VCaP (cell line): ENCODE results near the gene PYY.
A peak's percentile ranks its signal among the peaks of the same experiment; 100 is the strongest.

Experiments
- H3K27ac ChIP-seq: fragments of 450-650 bp; 2 replicates; pipeline ENCODE4 v1.5.1; 2017
- CTCF ChIP-seq: fragments of 450-650 bp; conservative IDR thresholded peaks from 2 replicates; pipeline ENCODE4 v1.5.1; 2017; ENCODE audit warnings: mild to moderate bottlenecking, moderate library complexity

The PYY gene

GRCh38 chr17:43984521-43984920, 30.8 kb upstream of the PYY start:
- H3K27ac ChIP-seq: no peak overlapping the region; the same call in 1 of the 2 replicates
- TF ChIP-seq CTCF: no peak

GRCh38 chr17:43983515-43984411, 30.0 kb upstream of the PYY start:
- peak; percentile 60 for TF ChIP-seq CTCF

GRCh38 chr17:43983196-43983514, 29.4 kb upstream of the PYY start:
- no peak overlapping the region for H3K27ac ChIP-seq
- TF ChIP-seq CTCF: no peak

More at GRCh38 chr17:43983515-43984411, 30.0 kb upstream of the PYY start:
- H3K27ac ChIP-seq: peak overlapping the region; percentile 50; the same call in 1 of the 2 replicates

GRCh38 chr17:43982171-43982570, 28.4 kb upstream of the PYY start:
- TF ChIP-seq CTCF: no peak
- H3K27ac ChIP-seq: no peak overlapping the region

GRCh38 chr17:43979671-43980070, 25.9 kb upstream of the PYY start:
- no peak for TF ChIP-seq CTCF
- H3K27ac ChIP-seq: no peak overlapping the region

- no peak for TF ChIP-seq CTCF
- no peak overlapping the region for H3K27ac ChIP-seq
Measured at GRCh38 chr17:43979011-43979410, 25.3 kb upstream of the PYY start.

GRCh38 chr17:43978078-43978477, 24.3 kb upstream of the PYY start:
- TF ChIP-seq CTCF: no peak
- H3K27ac ChIP-seq: no peak overlapping the region
